ENCODE measurements around the gene PCDHGB5. TPM values are rescaled to one million over a fixed set of nuclear protein-coding genes. Genes with fewer than 3 reads are reported as not detected.

The PCDHGB5 gene
- total RNA-seq, 1 donor from 2014 or later: 15.4 TPM

DNA sequence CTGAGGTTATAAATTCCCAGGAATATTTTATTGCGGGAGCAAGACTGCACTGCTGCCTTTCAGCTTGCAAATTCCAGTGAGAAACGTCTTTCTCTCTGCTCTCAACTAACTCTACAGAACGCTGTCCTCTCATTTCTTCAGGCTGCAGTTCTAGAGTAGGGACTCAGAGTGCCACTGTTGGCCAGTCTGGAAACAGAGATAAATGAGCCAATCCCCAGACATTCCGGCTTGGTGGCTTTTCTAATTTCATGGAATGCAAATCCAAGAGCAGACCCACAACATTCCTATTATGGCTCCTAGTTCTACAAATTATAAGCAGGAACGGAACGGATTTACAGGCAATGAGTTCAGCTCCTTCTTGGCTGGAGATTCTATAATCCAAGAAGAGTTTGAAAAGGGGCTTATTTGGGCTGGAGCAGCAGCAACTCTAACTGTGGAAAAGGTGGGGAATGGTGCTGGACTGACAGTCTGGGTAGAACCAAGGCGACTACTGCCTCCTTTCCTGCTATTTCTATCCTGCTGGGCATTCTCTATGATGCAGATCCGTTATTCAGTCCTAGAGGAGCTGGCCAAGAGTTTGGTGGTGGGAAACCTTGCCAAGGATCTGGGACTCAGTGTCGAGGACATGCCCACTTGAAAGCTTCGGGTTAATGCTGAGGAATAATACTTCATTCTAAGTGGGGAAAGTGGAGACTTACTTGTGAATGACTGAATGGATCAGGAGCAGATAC, 41.8 kb downstream of the PCDHGB5 start:
- DNase-seq (ENCODE audit: low spot score): no peak

DNA sequence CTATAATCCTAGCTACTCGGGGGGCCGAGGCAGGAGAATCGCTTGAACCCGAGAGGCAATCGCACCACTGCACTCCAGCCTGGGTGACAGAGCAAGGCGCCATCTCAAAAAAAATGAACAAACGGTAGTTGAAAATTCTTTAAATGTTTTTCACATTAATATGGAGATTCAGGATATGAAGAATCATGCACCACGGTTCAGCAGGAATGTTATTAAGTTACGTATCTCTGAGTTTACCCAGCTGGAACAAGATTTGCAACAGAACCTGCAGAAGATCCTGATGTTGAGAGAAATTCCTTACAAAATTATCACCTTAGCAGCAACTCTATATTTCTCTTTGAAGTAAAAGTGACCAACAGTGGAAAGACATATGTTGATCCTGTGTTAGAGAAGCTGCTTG, 42.6 kb downstream of the PCDHGB5 start:
- DNase-seq (ENCODE audit: low spot score): no peak

DNA sequence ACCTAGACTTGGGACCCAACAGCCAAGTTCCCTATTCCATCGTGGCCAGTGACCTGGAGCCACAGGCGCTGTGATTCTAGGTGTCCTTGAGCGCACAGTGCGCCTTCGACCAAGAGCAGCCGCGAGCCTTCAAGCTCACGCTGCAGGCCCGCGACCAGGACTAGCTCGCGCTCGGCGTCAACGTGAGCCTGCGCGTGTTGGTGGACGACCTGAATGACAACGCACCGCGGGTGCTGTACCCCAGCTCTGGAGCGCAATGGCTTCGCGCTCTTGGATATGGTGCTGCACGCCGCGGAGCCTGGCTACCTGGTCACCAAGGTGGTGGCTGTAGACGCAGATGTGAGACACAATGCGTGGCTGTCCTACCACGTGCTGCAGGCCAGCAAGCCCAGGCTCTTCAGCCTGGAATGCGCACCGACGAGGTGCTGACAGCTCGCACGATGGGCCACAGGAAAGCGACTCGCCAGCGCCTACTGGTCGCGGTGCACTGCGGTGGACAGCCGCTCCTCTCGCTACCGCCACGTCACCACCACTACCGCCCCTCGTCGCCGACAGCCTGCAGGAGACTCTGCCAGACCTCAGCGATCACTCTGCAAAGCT, 43.9 kb downstream of the PCDHGB5 start:
- DNase-seq (ENCODE audit: low spot score): no peak

Other genes with a start within 250 kb of the PCDHGB5 start
- 1.9 TPM for gene PCDHB6, start 247.9 kb upstream of the PCDHGB5 start, total RNA-seq (ENCODE audit: insufficient read depth, low replicate concordance)
- 3.6 TPM for gene PCDHB7, start 225.3 kb upstream of the PCDHGB5 start, total RNA-seq (ENCODE audit: insufficient read depth, low replicate concordance)
- gene PCDHB8, start 220.2 kb upstream of the PCDHGB5 start, total RNA-seq (ENCODE audit: insufficient read depth, low replicate concordance): 0.72 TPM
- 4.1 TPM for gene PCDHB16, start 215.6 kb upstream of the PCDHGB5 start, total RNA-seq (ENCODE audit: insufficient read depth, low replicate concordance)
- gene PCDHB9, start 210.8 kb upstream of the PCDHGB5 start, total RNA-seq (ENCODE audit: insufficient read depth, low replicate concordance): 1.9 TPM
- gene PCDHB10, start 205.6 kb upstream of the PCDHGB5 start, total RNA-seq (ENCODE audit: insufficient read depth, low replicate concordance): 5.5 TPM
- 5.1 TPM for gene PCDHB11, start 198.3 kb upstream of the PCDHGB5 start, total RNA-seq (ENCODE audit: insufficient read depth, low replicate concordance)
- 2.9 TPM for gene PCDHB12, start 189.2 kb upstream of the PCDHGB5 start, total RNA-seq (ENCODE audit: insufficient read depth, low replicate concordance)
- 1.7 TPM for gene PCDHB13, start 184.0 kb upstream of the PCDHGB5 start, total RNA-seq (ENCODE audit: insufficient read depth, low replicate concordance)
- gene PCDHB14, start 174.6 kb upstream of the PCDHGB5 start, total RNA-seq (ENCODE audit: insufficient read depth, low replicate concordance): 12.3 TPM
- 3.4 TPM for gene PCDHB15, start 152.6 kb upstream of the PCDHGB5 start, total RNA-seq (ENCODE audit: insufficient read depth, low replicate concordance)
- gene SLC25A2, start 93.9 kb upstream of the PCDHGB5 start, total RNA-seq (ENCODE audit: insufficient read depth, low replicate concordance): 1.9 TPM
- gene TAF7, start 77.2 kb upstream of the PCDHGB5 start, total RNA-seq (ENCODE audit: insufficient read depth, low replicate concordance): 58.7 TPM
- 0.96 TPM for gene PCDHGA1, start 67.4 kb upstream of the PCDHGB5 start, total RNA-seq (ENCODE audit: insufficient read depth, low replicate concordance)
- 4.6 TPM for gene PCDHGA2, start 59.2 kb upstream of the PCDHGB5 start, total RNA-seq (ENCODE audit: insufficient read depth, low replicate concordance)
- gene PCDHGA3, start 54.1 kb upstream of the PCDHGB5 start, total RNA-seq (ENCODE audit: insufficient read depth, low replicate concordance): 2.2 TPM
- gene PCDHGB1, start 47.8 kb upstream of the PCDHGB5 start, total RNA-seq (ENCODE audit: insufficient read depth, low replicate concordance): 1.7 TPM
- 6.0 TPM for gene PCDHGA4, start 42.9 kb upstream of the PCDHGB5 start, total RNA-seq (ENCODE audit: insufficient read depth, low replicate concordance)
- 4.6 TPM for gene PCDHGB2, start 38.0 kb upstream of the PCDHGB5 start, total RNA-seq (ENCODE audit: insufficient read depth, low replicate concordance)
- 1.9 TPM for gene PCDHGA5, start 33.8 kb upstream of the PCDHGB5 start, total RNA-seq (ENCODE audit: insufficient read depth, low replicate concordance)
- gene PCDHGB3, start 27.7 kb upstream of the PCDHGB5 start, total RNA-seq (ENCODE audit: insufficient read depth, low replicate concordance): 11.8 TPM
- gene PCDHGA6, start 24.1 kb upstream of the PCDHGB5 start, total RNA-seq (ENCODE audit: insufficient read depth, low replicate concordance): 7.2 TPM
- 7.0 TPM for gene PCDHGA7, start 15.2 kb upstream of the PCDHGB5 start, total RNA-seq (ENCODE audit: insufficient read depth, low replicate concordance)
- 18.3 TPM for gene PCDHGB4, start 10.2 kb upstream of the PCDHGB5 start, total RNA-seq (ENCODE audit: insufficient read depth, low replicate concordance)
- 3.9 TPM for gene PCDHGA8, start 5.3 kb upstream of the PCDHGB5 start, total RNA-seq (ENCODE audit: insufficient read depth, low replicate concordance)
- gene PCDHGA9, start 4.8 kb downstream of the PCDHGB5 start, total RNA-seq (ENCODE audit: insufficient read depth, low replicate concordance): 11.1 TPM
- 9.1 TPM for gene PCDHGB6, start 10.1 kb downstream of the PCDHGB5 start, total RNA-seq (ENCODE audit: insufficient read depth, low replicate concordance)
- gene PCDHGA10, start 15.0 kb downstream of the PCDHGB5 start, total RNA-seq (ENCODE audit: insufficient read depth, low replicate concordance): 10.8 TPM
- gene PCDHGB7, start 19.7 kb downstream of the PCDHGB5 start, total RNA-seq (ENCODE audit: insufficient read depth, low replicate concordance): 13.2 TPM
- 7.9 TPM for gene PCDHGA11, start 23.1 kb downstream of the PCDHGB5 start, total RNA-seq (ENCODE audit: insufficient read depth, low replicate concordance)
- gene PCDHGA12, start 32.6 kb downstream of the PCDHGB5 start, total RNA-seq (ENCODE audit: insufficient read depth, low replicate concordance): 14.4 TPM
- 42.9 TPM for gene PCDHGC3, start 78.0 kb downstream of the PCDHGB5 start, total RNA-seq (ENCODE audit: insufficient read depth, low replicate concordance)
- 4.8 TPM for gene PCDHGC4, start 87.1 kb downstream of the PCDHGB5 start, total RNA-seq (ENCODE audit: insufficient read depth, low replicate concordance)
- 8.2 TPM for gene PCDHGC5, start 91.1 kb downstream of the PCDHGB5 start, total RNA-seq (ENCODE audit: insufficient read depth, low replicate concordance)
- 16.9 TPM for gene DIAPH1, start 221.1 kb downstream of the PCDHGB5 start, total RNA-seq (ENCODE audit: insufficient read depth, low replicate concordance)
- gene HDAC3, start 238.9 kb downstream of the PCDHGB5 start, total RNA-seq (ENCODE audit: insufficient read depth, low replicate concordance): 59.9 TPM
- gene RELL2, start 239.1 kb downstream of the PCDHGB5 start, total RNA-seq (ENCODE audit: insufficient read depth, low replicate concordance): 0.96 TPM